Upper lobe of left lung (tissue), 6 donors: ENCODE results near the gene LYPD6. TPM values are rescaled to one million over a fixed set of nuclear protein-coding genes. Genes with fewer than 3 reads are reported as not detected.

Experiments used
- ATAC-seq, 2 donors: fragments of 200-7000 bp; cut with Tn5 transposase; one replicate each; pipeline ENCODE4 v1.9.1; 2022; ENCODE audit warnings: mild to moderate bottlenecking in 2 of 2, moderate library complexity in 2 of 2; ENCODE audit not compliant: low FRiP score in 2 of 2
- DNase-seq, 2 donors: peaks; one replicate each; pipeline ENCODE4 v3.0.0-alpha.2; 2019 to 2020
- H3K27ac ChIP-seq, 4 donors: fragments of 200-600 bp; sonication (generic); one replicate each; pipeline ENCODE4 v1.5.1; 2016 to 2019
- H3K27me3 ChIP-seq, 4 donors: fragments of 200-600 bp; sonication (generic); one replicate each; pipeline ENCODE4 v1.5.1; 2017 to 2019
- H3K36me3 ChIP-seq, 4 donors: fragments of 200-600 bp; sonication (generic); one replicate each; pipeline ENCODE4 v1.5.1; 2016 to 2019
- H3K4me1 ChIP-seq, 4 donors: fragments of 200-600 bp; sonication (generic); one replicate each; pipeline ENCODE4 v1.5.1; 2018 to 2019
- H3K4me3 ChIP-seq, 4 donors: fragments of 200-600 bp; sonication (generic); one replicate each; pipeline ENCODE4 v1.5.1; 2017 to 2019; ENCODE audit warnings: mild to moderate bottlenecking in 2 of 4, moderate library complexity in 1 of 4
- H3K9me3 ChIP-seq, 4 donors: fragments of 200-600 bp; sonication (generic); one replicate each; pipeline ENCODE4 v1.5.1; 2018 to 2019
- EP300 ChIP-seq, 4 donors: sonication (generic); formaldehyde crosslinking; IDR thresholded peaks; one replicate each; pipeline ENCODE4 v1.5.1; 2017; ENCODE audit warnings: antibody characterized with exemption in 4 of 4, control low read depth in 2 of 4
- POLR2A ChIP-seq, 4 donors: fragments of 450-650 bp; IDR thresholded peaks; one replicate each; pipeline ENCODE4 v1.5.1; 2016 to 2017; ENCODE audit warnings: antibody characterized with exemption in 4 of 4, mild to moderate bottlenecking in 2 of 4
- POLR2AphosphoS5 ChIP-seq, 2 donors: sonication (generic); formaldehyde crosslinking; IDR thresholded peaks; one replicate each; pipeline ENCODE4 v1.5.1; 2017; ENCODE audit warnings: antibody characterized with exemption in 2 of 2
- WGBS, 2 donors: methylation state at CpG; one replicate each; pipeline ENCODE4 v1.1.5; 2017 to 2018; 5-methylcytosine and 5-hydroxymethylcytosine counted together
- total RNA-seq, 6 donors: library from RNA; depleted of rRNA in 4 of 6; stranded (reverse); fragments of >200 nt in 4 of 6; gene quantifications; one replicate each; pipeline versions ENCODE4 v1.1.0 to v1.2.1, GENCODE V29; 2016 to 2021
- TF ChIP-seq, protein P1 (sequence below), 6 experiments: fragments of 450-650 bp in 4 of 6; fragments of 200-600 bp in 2 of 6; sonication (generic) in 2 of 6; IDR thresholded peaks; one replicate each; pipeline ENCODE4 v1.5.1; 2016 to 2019; ENCODE audit warnings: antibody characterized with exemption in 6 of 6
- donor health status: DM: no; HTN: no; CAD: no; lungs with moderate emphysema.
- donor health status: DM: no; HTN: yes; CAD: no; lungs with severe emphysema.

Gene LYPD6
- total RNA-seq, 6 donors from 2014 or later = 0.09 to 0.89 (median 0.33) TPM; not detected in 1

DNA sequence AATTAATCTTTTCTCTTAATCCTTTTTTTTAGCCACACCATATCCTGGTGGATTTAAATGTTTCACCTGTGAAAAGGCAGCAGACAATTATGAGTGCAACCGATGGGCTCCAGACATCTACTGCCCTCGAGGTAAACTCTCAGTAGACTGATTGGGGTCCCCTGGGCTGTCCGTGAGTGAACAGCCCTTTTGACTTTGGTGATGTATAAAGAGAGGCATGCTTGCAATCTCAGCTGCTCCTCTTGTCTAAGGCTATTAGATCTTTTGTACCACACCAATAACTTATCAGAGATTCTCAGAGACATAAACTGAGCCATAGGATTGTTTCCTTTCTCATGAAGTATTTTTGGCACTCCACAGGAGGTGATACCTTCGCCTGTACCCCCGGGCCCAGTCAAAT is 118.6 kb downstream of the LYPD6 start:
- Histone ChIP-seq H3K4me1 (no peaks in the 10 kb centered on the region), H3K27ac (no peak overlapping the region), H3K36me3 (no peaks in the 10 kb centered on the region), H3K4me3 (no peak overlapping the region), H3K9me3 (no peaks in the 10 kb centered on the region), H3K27me3 (no peaks in the 10 kb centered on the region)
- ATAC-seq (no peak), DNase-seq (no peak)
- TF ChIP-seq POLR2AphosphoS5 (IDR thresholded peaks at IDR 0.05) (no peak), EP300 (IDR thresholded peaks at IDR 0.05) (no peak), POLR2A (IDR thresholded peaks at IDR 0.05) (no peak)
- TF ChIP-seq, protein P1, sequence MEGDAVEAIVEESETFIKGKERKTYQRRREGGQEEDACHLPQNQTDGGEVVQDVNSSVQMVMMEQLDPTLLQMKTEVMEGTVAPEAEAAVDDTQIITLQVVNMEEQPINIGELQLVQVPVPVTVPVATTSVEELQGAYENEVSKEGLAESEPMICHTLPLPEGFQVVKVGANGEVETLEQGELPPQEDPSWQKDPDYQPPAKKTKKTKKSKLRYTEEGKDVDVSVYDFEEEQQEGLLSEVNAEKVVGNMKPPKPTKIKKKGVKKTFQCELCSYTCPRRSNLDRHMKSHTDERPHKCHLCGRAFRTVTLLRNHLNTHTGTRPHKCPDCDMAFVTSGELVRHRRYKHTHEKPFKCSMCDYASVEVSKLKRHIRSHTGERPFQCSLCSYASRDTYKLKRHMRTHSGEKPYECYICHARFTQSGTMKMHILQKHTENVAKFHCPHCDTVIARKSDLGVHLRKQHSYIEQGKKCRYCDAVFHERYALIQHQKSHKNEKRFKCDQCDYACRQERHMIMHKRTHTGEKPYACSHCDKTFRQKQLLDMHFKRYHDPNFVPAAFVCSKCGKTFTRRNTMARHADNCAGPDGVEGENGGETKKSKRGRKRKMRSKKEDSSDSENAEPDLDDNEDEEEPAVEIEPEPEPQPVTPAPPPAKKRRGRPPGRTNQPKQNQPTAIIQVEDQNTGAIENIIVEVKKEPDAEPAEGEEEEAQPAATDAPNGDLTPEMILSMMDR (IDR thresholded peaks at IDR 0.05) = no peak
- 84 to 86% methylated on average over 5 of the region's 5 CpGs for WGBS, 2 donors

DNA sequence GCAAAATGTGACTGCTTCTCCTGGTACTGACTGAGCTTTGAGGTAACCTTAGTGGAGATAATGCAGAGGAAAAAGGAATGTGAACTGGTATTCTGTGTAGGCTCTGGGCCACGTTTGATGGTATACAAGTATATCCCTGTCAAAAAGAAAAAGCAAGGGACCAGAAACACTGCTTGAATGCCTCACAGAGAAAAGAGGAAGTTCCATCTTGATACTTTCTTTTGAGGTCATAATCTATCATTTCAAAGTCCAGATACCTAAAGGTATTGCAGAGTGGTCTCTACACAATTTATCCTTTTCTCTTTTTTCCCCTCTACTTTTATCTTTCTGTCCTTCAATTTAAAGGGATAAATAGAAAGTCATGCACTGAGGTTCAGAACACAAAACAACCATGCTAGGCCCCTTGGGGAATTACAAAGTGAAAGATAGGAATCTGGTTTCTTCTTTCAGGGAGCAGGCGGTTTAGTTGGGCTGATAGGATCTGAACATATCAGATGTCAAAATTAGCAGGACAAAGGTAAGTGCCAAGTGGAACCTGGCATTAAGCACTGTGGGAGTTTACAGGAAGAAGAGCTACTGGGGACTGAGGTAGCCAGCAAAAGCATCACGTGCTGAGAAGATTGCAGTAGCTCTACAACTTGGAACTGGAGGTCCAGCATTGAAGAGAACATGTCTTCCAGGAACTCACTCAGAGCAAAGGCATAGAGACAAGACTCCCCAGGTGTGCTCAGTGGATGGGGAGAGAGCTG is 121.2 kb downstream of the LYPD6 start:
- H3K27ac ChIP-seq = no peak overlapping the region
- no peaks in the 10 kb centered on the region for H3K9me3 ChIP-seq
- WGBS, 2 donors = 69 to 74% methylated on average over 3 of the region's 3 CpGs
- DNase-seq (no peak), ATAC-seq (no peak)
- no peak for TF ChIP-seq POLR2AphosphoS5 (IDR thresholded peaks at IDR 0.05)
- no peak for TF ChIP-seq EP300 (IDR thresholded peaks at IDR 0.05)
- TF ChIP-seq POLR2A (IDR thresholded peaks at IDR 0.05) = no peak
- TF ChIP-seq, protein P1 (IDR thresholded peaks at IDR 0.05) = no peak
- H3K27me3 ChIP-seq = no peaks in the 10 kb centered on the region
- H3K4me1 ChIP-seq = no peaks in the 10 kb centered on the region
- H3K36me3 ChIP-seq = no peaks in the 10 kb centered on the region
- no peak overlapping the region for H3K4me3 ChIP-seq

DNA sequence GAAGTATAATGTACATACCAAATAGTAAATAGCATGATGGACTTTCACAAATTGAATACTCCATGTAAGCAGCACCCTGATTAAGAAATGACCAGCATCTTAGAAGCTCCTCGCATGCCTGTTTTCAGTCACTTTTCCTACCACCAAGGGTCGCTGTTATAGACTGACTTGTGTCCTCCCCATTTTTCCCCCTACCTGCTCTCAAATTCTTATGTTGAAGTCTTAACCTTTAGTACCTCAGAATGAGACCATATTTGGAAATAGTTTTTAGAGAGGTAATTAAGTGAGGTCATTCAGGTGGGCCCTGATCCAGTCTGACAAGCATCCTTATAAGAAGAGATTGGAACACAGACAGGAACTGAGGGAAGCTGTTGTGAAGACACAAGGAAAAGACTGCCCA is 125.9 kb downstream of the LYPD6 start:
- no peak for TF ChIP-seq POLR2AphosphoS5 (IDR thresholded peaks at IDR 0.05)
- TF ChIP-seq, protein P1 (IDR thresholded peaks at IDR 0.05) = no peak
- TF ChIP-seq POLR2A (IDR thresholded peaks at IDR 0.05) = no peak
- TF ChIP-seq EP300 (IDR thresholded peaks at IDR 0.05) = no peak
- peaks cover 5 to 18% (median 11%) of the 10 kb centered on the region in 4 donors for H3K9me3 ChIP-seq
- WGBS, 2 donors = 80 to 85% methylated on average over 2 of the region's 2 CpGs
- H3K4me3 ChIP-seq = no peak overlapping the region
- H3K4me1 ChIP-seq = no peaks in the 10 kb centered on the region
- ATAC-seq (no peak), DNase-seq (no peak)
- H3K27me3 ChIP-seq = no peaks in the 10 kb centered on the region
- H3K27ac ChIP-seq = no peak overlapping the region
- no peaks in the 10 kb centered on the region for H3K36me3 ChIP-seq

DNA sequence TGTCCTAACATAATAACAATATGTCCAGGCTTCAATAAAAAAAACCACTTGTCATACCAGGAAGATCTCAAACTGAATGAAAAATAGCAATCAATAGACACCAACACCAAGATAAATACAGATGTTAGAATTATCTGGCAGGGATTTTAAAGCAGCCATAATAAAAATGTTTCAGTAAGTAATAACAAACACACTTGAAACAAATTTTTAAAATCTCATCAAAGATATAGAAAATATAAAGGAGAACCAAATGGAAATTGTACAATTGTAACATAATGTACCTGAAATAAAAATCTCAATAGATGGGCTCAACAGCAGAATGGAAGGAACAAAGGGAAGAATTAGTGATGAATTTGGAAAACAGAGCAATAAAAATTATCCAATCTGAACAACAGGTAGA is 128.1 kb downstream of the LYPD6 start:
- H3K36me3 ChIP-seq = no peaks in the 10 kb centered on the region
- no peaks in the 10 kb centered on the region for H3K4me1 ChIP-seq
- no peak overlapping the region for H3K4me3 ChIP-seq
- peaks cover 14 to 27% (median 19%) of the 10 kb centered on the region in 4 donors for H3K9me3 ChIP-seq
- no peak overlapping the region for H3K27ac ChIP-seq
- no peak for DNase-seq
- ATAC-seq = no peak
- no peaks in the 10 kb centered on the region for H3K27me3 ChIP-seq
- TF ChIP-seq EP300 (IDR thresholded peaks at IDR 0.05) (no peak), POLR2AphosphoS5 (IDR thresholded peaks at IDR 0.05) (no peak), POLR2A (IDR thresholded peaks at IDR 0.05) (no peak)
- TF ChIP-seq, protein P1 (IDR thresholded peaks at IDR 0.05) = no peak
